HG03196 (cell line): Measurements from ENCODE around the gene FREM1.
"Not testable (repeated sequence)": the region's sequence is repeated elsewhere in the genome, so short reads cannot be mapped to it uniquely, and the experiment has no call there.

Experiments
- ATAC-seq: cut with Tn5 transposase; IDR thresholded peaks from one replicate; pipeline ENCODE4 v1.9.1; 2021; ENCODE audit not compliant: unreplicated experiment

FREM1 gene

DNA sequence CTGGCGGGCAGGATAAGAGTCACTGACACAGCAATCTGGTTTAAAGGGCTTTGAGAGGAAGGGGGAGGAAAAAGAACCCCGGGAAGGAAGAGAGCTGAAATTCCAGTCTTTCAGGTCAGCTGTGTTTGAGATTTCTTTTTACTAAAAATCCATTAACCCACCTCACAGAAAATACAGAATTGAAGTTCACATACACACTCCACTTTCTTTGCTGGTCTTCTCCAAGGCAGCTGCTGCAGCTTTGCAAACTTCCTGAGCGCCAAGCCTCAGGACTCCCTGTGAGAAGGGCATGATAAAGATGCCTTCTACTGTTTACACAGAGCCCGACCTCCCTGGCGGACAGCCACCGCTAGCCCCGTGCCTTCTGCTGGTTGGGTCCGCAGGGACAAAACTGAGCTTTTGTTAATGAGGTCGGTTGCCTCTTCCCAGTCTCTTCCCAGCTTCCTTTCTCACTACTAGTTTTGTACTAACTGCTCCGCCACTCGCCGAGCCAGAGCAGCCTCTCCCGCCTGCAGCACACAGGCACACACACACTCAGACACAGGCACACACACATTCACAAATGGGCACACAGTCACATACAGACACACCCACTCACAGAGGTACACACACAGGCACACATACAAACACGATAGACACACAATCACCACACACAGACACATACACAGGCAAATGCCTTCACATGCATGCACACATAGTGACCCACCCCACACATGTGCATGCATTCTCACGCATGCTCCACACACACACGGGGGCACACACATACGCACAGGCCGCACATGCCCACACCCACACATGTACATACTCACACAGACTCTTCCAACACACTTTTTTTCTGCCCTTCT lies at the start of gene FREM1:
Gene FREM1 (minus strand): TSS at position 468 of the 845 bp plus-strand sequence. CDS start 41,451 bp downstream, outside the sequence.
- no peak for ATAC-seq

DNA sequence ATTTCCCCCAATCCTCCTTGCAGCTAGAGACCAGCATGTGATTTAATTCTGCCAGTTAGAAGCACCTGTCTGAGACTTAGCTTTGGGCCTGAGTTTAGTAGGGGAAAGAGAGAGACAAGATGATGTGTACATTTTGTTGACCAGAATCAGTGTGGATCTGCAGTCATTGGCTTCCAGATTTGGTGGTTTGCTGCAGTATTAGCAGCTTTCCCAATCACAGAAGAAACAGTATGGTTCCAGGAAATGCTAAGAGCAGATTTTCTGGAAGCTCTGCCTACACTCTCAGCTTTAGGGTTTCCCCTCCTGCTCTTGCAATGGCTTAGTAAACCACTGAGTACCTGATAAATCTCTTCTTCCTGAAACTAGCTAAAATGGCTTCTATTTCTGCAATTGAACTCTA lies 48.8 kb upstream of the FREM1 start:
- no peak for ATAC-seq

GRCh38 chr9:14957109-14957508 lies 46.9 kb upstream of the FREM1 start:
- no peak for ATAC-seq

DNA sequence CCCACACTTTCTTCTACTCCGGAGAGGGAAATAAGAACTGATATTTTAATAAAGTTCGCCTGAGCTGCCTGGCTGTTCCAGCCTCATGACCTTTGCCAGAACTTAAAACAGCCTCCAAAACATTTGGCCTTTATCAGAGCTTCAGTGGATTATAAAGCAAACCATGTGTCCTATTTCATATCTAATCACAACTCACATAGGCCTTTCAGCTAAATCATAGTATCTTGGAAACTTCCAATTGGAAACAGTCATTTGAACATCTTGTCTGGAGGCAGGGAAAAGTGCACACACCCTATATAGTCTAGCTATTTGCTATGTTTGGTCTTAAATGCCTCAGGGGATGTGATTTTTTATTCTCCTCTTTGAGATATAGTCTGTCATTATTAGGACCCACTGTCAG lies 46.0 kb upstream of the FREM1 start:
- ATAC-seq: no peak

- ATAC-seq: no peak
Observed at GRCh38 chr9:14945351-14945750, 35.1 kb upstream of the FREM1 start.

- ATAC-seq: no peak
Observed at GRCh38 chr9:14941501-14942405, 31.5 kb upstream of the FREM1 start.

- no peak for ATAC-seq
Observed at GRCh38 chr9:14939378-14939777, 29.1 kb upstream of the FREM1 start.

GRCh38 chr9:14937216-14937615 lies 27.0 kb upstream of the FREM1 start:
- ATAC-seq: no peak

- no peak for ATAC-seq
Observed at GRCh38 chr9:14936491-14936890, 26.3 kb upstream of the FREM1 start.

- no peak for ATAC-seq
Observed at GRCh38 chr9:14935964-14936363, 25.7 kb upstream of the FREM1 start.

GRCh38 chr9:14935106-14935751 lies 25.0 kb upstream of the FREM1 start:
- ATAC-seq: no peak

GRCh38 chr9:14932641-14933040 lies 22.4 kb upstream of the FREM1 start:
- ATAC-seq: no peak

DNA sequence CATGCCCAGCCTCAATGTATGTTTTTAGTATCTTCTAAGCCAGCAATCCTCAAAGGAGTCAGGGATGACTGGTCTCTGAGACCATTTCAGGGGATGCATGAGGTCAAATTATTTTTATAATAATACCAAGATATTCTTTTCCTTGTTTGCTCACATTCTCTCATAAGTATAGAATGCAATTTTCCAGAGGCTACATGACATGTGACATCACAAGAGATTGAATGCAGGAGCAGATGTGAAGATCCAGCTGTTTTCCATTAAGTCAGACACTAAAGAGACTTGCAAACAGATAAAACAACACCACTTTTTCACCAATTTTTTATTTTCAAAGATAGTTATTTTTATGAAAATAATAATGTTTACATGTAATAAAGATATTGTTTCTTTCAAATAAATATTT lies 22.0 kb upstream of the FREM1 start:
- no peak for ATAC-seq

GRCh38 chr9:14926941-14927624 lies 16.9 kb upstream of the FREM1 start:
- ATAC-seq: no peak

DNA sequence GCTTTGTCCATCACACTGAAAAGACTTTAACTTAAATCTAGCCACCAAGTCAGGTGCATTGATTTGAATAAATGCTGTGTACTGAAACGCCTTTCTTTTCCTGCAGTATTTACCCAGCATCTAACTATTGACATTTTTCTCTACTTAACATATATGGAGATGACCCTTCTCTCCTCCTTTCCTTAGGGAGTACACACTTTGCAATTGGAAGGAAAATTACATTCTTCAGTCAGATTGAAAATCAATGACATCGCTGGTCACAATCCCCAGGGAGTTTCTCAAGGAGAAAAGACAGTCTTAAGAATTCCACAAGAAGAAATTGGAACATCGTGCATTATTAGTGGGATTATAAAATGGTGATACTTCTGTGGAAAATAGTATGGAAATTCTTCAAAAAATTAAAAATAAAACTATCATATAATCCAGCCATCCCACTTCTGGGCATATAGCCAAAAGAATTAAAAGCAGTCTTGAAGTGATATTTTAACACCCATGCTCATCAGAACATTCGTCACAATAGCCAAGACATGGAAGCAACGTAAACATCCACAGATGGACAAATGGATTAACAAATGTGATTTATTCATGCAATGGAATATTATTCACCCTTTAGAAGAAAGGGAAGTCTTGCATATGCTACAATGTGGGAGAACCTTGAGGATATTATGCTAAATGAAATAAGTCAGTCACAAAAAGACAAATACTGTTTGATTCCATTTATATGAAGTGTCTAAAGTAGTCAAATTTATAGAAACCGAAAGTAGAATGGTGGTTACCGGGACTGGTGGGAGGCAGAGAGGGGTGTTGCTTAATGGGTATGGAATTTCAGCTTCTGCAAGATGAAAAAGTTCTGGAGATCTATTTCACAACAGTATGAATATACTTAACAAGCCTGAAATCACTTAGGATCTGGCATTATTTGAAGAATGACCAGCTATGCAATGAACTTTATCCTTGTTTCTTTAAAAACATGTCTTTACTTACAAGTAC lies 14.3 kb upstream of the FREM1 start:
- ATAC-seq: no peak

- ATAC-seq: no peak
Observed at GRCh38 chr9:14923701-14924100, 13.5 kb upstream of the FREM1 start.

DNA sequence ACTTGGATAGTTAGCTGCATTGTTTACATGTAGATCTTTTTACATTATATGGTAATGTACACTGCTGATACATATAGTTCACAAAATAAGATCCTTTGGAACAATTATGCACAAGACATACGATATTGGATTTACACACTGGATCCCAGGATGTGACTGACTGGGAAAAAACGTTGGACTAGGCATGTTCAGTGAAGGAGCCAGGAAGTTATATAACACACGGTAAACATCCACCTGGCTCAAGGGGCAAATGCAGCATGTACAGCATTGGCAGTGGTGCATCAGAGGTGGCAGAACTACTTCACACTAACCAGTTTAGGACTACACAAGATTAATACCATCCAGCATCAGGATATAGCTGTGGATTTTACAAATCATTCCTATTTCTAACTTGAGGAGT lies 10.6 kb upstream of the FREM1 start:
- not testable (repeated sequence) for ATAC-seq

DNA sequence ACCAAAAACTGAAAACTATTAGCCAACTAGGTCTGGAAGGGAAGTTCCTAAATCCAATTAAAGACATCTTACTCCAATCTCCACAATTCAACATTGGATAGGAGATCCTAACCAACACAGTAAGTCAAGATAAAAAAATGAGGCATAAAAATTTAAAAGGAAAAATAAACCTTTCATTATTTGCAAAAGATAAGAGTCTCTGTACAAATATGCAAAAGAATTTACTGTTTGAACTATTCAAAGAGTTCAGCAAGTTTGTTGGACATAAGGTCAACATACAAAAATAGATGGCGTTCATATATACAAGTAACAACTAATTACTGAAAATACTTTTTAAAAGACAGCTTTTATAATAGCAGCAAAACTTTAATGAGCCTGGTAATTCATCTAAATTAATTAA lies 3.1 kb upstream of the FREM1 start:
- ATAC-seq: no peak

DNA sequence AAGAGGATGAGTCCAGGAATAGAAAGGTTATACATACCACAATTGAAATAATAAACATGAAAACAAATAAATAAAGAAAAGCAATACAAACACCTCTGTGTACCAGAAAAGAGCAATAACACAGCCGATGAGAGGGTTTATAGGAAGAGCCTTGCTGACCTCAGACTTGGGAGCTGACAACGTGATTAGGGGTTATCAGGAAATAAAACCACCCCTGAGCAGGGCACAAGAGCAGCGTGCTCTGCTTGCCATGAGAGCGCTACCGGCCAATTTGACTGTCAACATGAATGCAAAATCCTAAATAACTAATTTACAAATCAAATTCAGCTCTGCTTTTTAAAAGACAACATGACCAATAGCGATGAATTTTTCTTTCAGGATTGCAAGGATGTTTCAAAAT lies 2.6 kb upstream of the FREM1 start:
- ATAC-seq: no peak

GRCh38 chr9:14911046-14911445 lies 818 bp upstream of the FREM1 start:
- no peak for ATAC-seq
